Right lobe of liver (tissue), 4 donors: ENCODE data around the gene NUDC.

Experiments
- CTCF ChIP-seq, 4 donors: fragments of 200-600 bp in 3 of 4; fragments of 450-650 bp in 1 of 4; IDR thresholded peaks; one replicate each; pipeline versions ENCODE4 v1.5.1 to v1.8.0; 2016 to 2022; ENCODE audit warnings: antibody characterized with exemption in 4 of 4, mild to moderate bottlenecking in 2 of 4
- POLR2A ChIP-seq: fragments of 450-650 bp; IDR thresholded peaks from one replicate; pipeline ENCODE4 v1.6.1; 2017; ENCODE audit warnings: antibody characterized with exemption, mild to moderate bottlenecking
- donor health status: DM: no; HTN: no; CAD: no.
- donor health status: DM: no; HTN: no; CAD: no.
- donor health status: DM: no; HTN: yes; CAD: no.

- TF ChIP-seq CTCF (IDR thresholded peaks at IDR 0.05) (no peak), POLR2A (no peak)
Measured at GRCh38 chr1:26984291-26984690, 62.7 kb downstream of the NUDC start.
